Testis (tissue), 2 donors: ENCODE results near the gene TCTN2.

ENCODE experiments used
- CTCF ChIP-seq, 3 experiments: fragments of 450-650 bp in 2 of 3; fragments of 200-600 bp in 1 of 3; sonication (generic) in 1 of 3; IDR thresholded peaks; one replicate each; pipeline ENCODE4 v1.5.1; 2016 to 2019; ENCODE audit warnings: antibody characterized with exemption in 3 of 3, mild to moderate bottlenecking in 2 of 3, moderate library complexity in 1 of 3
- POLR2A ChIP-seq: fragments of 450-650 bp; IDR thresholded peaks from one replicate; pipeline ENCODE4 v1.6.1; 2017; ENCODE audit warnings: antibody characterized with exemption, mild to moderate bottlenecking, moderate library complexity

- TF ChIP-seq POLR2A (no peak), CTCF (IDR thresholded peaks at IDR 0.05) (no peak)
Observed at GRCh38 chr12:123659996-123660727, 10.8 kb upstream of the TCTN2 start.
